OCI-LY1 (cell line): Measurements from ENCODE around the gene DNAH9.

ENCODE experiments used
- H2AFZ ChIP-seq: fragments of 200-600 bp; sonication (generic), shearing (Covaris generic); 2 replicates; pipeline ENCODE4 v1.6.0; 2014; ENCODE audit warnings: antibody characterized with exemption, mild to moderate bottlenecking, low read length
- H3F3A ChIP-seq: fragments of 200-600 bp; sonication (generic), shearing (Covaris generic); 2 replicates; pipeline ENCODE4 v1.6.0; 2014; ENCODE audit warnings: mild to moderate bottlenecking, antibody characterized with exemption, low read length, moderate library complexity; ENCODE audit not compliant: insufficient read depth
- H3K27ac ChIP-seq: fragments of 200-600 bp; sonication (generic); 2 replicates; pipeline ENCODE4 v1.5.1; 2014; ENCODE audit warnings: low read length, mixed run types, mild to moderate bottlenecking, low read depth; ENCODE audit not compliant: poor library complexity, severe bottlenecking
- H3K27me3 ChIP-seq: fragments of 200-600 bp; sonication (generic); 2 replicates; pipeline ENCODE4 v1.6.0; 2014; ENCODE audit warnings: antibody characterized with exemption, mild to moderate bottlenecking, low read length, moderate library complexity; ENCODE audit not compliant: insufficient read depth
- H3K36me3 ChIP-seq: fragments of 200-600 bp; sonication (generic); 2 replicates; pipeline ENCODE4 v1.6.1; 2014; ENCODE audit warnings: mild to moderate bottlenecking, antibody characterized with exemption, low read length, moderate library complexity, mixed read lengths; ENCODE audit not compliant: insufficient read depth
- H3K4me1 ChIP-seq: fragments of 200-600 bp; sonication (generic); 2 replicates; pipeline ENCODE4 v1.5.1; 2014; ENCODE audit warnings: mild to moderate bottlenecking, low read length, moderate library complexity; ENCODE audit not compliant: insufficient read depth, severe bottlenecking
- H3K4me2 ChIP-seq: fragments of 200-600 bp; sonication (generic), shearing (Covaris generic); 2 replicates; pipeline ENCODE4 v1.6.1; 2014; ENCODE audit warnings: low read length
- H3K4me3 ChIP-seq: fragments of 200-600 bp; sonication (generic); 2 replicates; pipeline ENCODE4 v1.5.1; 2014; ENCODE audit warnings: low read length, low read depth, mild to moderate bottlenecking, mixed read lengths; ENCODE audit not compliant: poor library complexity, severe bottlenecking
- H3K79me2 ChIP-seq: fragments of 200-600 bp; shearing (Covaris generic); 2 replicates; pipeline ENCODE4 v1.6.1; 2016; ENCODE audit warnings: mixed run types, low read length, mixed read lengths; ENCODE audit not compliant: insufficient read depth
- H3K9ac ChIP-seq: fragments of 200-600 bp; sonication (generic), shearing (Covaris generic); 2 replicates; pipeline ENCODE4 v1.6.1; 2014; ENCODE audit warnings: mild to moderate bottlenecking, low read length, mixed read lengths
- H3K9me2 ChIP-seq: fragments of 200-600 bp; sonication (generic), shearing (Covaris generic); 2 replicates; pipeline ENCODE4 v1.6.1; 2014; ENCODE audit warnings: low read depth, mild to moderate bottlenecking, low read length, mixed read lengths
- H3K9me3 ChIP-seq: fragments of 200-600 bp; shearing (Covaris generic); 2 replicates; pipeline ENCODE4 v1.6.1; 2014; ENCODE audit warnings: low read length, mixed read lengths
- H4K20me1 ChIP-seq: fragments of 200-600 bp; sonication (generic), shearing (Covaris generic); 2 replicates; pipeline ENCODE4 v1.6.0; 2016; ENCODE audit warnings: mild to moderate bottlenecking, low read length; ENCODE audit not compliant: insufficient read depth
- CTCF ChIP-seq: fragments of 200-600 bp; sonication (generic), shearing (Covaris generic); IDR thresholded peaks from 2 replicates; pipeline ENCODE4 v1.5.1; 2017; ENCODE audit warnings: mild to moderate bottlenecking, antibody characterized with exemption, low read length, moderate library complexity, mixed read lengths
- EZH2 ChIP-seq: fragments of 200-600 bp; sonication (generic), shearing (Covaris generic); IDR thresholded peaks from 2 replicates; pipeline ENCODE4 v1.8.0; 2017; ENCODE audit warnings: borderline replicate concordance, mixed run types, mild to moderate bottlenecking, antibody characterized with exemption, low read length, moderate library complexity, mixed read lengths

DNAH9 gene

DNA sequence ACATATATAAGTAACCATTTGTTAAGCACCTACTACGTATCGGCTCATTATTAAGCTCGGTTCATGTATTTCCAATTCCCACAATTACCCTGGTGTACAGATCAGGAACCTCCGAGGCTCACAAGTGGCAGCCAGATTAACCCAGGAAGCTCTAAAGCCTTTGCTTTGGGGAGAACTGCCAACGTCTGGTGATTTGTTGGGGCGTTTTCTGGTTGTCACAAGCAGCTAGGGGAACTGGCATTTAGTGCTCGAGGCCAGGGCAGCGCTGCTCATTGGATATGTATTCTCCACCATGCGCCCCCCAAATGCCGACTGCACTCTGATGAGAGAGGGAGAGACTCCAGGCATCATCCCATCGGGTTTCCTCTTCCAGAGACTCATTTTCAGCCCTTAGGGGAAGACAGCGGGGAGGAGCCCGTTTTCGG is 398.5 kb downstream of the DNAH9 start:
- Histone ChIP-seq H3K27me3 (no peaks in the 10 kb centered on the region), H3K9ac (peak overlapping the region; percentile 92), H3K4me3 (peak overlapping the region; percentile 94), H3K79me2 (no peaks in the 10 kb centered on the region), H3K36me3 (peaks cover 4% of the 10 kb centered on the region; the same call in 1 of the 2 replicates), H2AFZ (peak overlapping the region; percentile 39), H3K27ac (no peak overlapping the region), H3K9me2 (no peaks in the 10 kb centered on the region), H4K20me1 (no peaks in the 10 kb centered on the region), H3F3A (no peaks in the 10 kb centered on the region), H3K9me3 (no peaks in the 10 kb centered on the region), H3K4me1 (peaks cover 14% of the 10 kb centered on the region), H3K4me2 (peak overlapping the region; percentile 97)
- TF ChIP-seq EZH2: no peak
- no peak; the same call in 1 of the 2 replicates for TF ChIP-seq CTCF

DNA sequence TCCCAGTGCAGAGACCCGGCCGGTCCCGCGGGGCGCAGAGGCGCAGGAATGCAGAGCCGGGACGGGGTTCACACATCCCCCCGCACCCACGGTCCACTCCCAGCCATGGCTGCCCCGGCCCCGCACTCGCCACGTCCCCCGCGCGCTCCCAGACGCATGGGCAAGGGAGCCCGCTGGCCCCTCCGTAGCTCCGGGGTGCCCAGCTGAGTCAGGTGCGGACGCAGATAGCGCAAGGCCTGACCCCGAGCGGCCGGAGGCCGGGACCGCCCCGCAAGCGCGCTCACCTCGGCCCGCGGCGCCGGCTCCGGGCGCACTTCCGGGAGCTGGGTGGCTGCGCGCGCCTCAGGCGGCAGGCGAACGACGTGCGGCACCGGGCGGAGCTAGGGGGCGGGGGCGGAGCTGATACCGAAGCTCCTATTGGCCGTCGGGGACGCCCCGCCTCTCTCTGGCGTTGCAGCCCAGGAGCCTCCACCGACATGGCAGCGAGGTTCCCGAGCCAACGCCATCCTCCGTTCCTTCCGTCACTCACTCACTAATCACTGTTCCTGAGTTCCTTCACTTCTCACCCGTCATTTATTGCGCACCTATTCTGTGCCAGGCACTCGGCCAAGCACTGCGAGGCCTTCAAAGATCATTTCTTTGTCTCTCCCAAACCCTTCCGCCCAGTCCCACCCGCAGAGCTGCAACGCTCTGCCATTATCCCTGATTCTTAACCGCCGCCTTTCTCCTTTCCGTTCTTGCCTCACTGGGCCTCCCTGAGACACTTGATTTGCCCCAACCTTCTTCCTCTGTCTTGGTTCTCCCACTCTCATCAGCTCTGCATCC is 399.1 kb downstream of the DNAH9 start, which contains the start of gene ZNF18:
Gene ZNF18, minus strand, starts transcription at position 329 of the 825 bp plus-strand sequence. CDS start 4,646 bp downstream, outside the sequence.
- Histone ChIP-seq H3K4me2 (peak within 1 kb of the TSS; percentile 97), H3K4me1 (peaks cover 14% of the 10 kb centered on the region), H3K4me3 (peak within 1 kb of the TSS; percentile 94), H3K9me3 (no peaks in the 10 kb centered on the region), H3K36me3 (peaks cover 1% of the 10 kb centered on the region; the same call in 1 of the 2 replicates), H3K27me3 (no peaks in the 10 kb centered on the region), H3F3A (no peaks in the 10 kb centered on the region), H4K20me1 (no peaks in the 10 kb centered on the region), H3K79me2 (no peaks in the 10 kb centered on the region), H2AFZ (peak within 1 kb of the TSS; percentile 58), H3K9ac (peak within 1 kb of the TSS; percentile 92), H3K27ac (peak within 1 kb of the TSS; percentile 28), H3K9me2 (no peaks in the 10 kb centered on the region)
- TF ChIP-seq EZH2: no peak
- peak; percentile 4; the same call in 1 of the 2 replicates for TF ChIP-seq CTCF

DNA sequence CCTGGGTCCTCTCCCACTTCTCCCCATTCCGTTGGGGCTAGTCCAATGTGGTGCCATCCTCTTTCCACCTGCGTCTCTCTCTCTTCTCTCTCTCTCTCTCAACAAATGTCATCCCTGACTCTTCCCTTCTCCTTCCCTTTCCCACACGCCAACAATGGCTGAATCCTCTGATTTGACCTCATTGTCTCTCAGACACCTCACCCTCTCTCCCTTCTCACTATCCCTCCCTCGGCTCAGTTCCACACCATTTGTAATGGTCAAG is 399.6 kb downstream of the DNAH9 start:
- H3K27me3 ChIP-seq: no peaks in the 10 kb centered on the region
- H3K9ac ChIP-seq: peak overlapping the region; percentile 68; the same call in 1 of the 2 replicates
- H3K9me2 ChIP-seq: no peaks in the 10 kb centered on the region
- H3K4me2 ChIP-seq: peak overlapping the region; percentile 89
- no peaks in the 10 kb centered on the region for H3F3A ChIP-seq
- peak overlapping the region; percentile 94 for H3K4me3 ChIP-seq
- no peak for TF ChIP-seq EZH2
- no peak for TF ChIP-seq CTCF
- no peaks in the 10 kb centered on the region for H3K79me2 ChIP-seq
- no peaks in the 10 kb centered on the region for H3K9me3 ChIP-seq
- no peaks in the 10 kb centered on the region for H3K36me3 ChIP-seq
- peaks cover 14% of the 10 kb centered on the region for H3K4me1 ChIP-seq
- peak overlapping the region; percentile 58; the same call in 1 of the 2 replicates for H2AFZ ChIP-seq
- H4K20me1 ChIP-seq: no peaks in the 10 kb centered on the region
- no peak overlapping the region for H3K27ac ChIP-seq
